Measurements from ENCODE around the gene EEF1AKMT2. TPM values are rescaled to one million over a fixed set of nuclear protein-coding genes. Genes with fewer than 3 reads are reported as not detected.
"Not testable (repeated sequence)": the region's sequence is repeated elsewhere in the genome, so short reads cannot be mapped to it uniquely, and the experiment has no call there.

Gene EEF1AKMT2
- total RNA-seq, 1 donor from 2014 or later = 19.1 TPM

GRCh38 chr10:124748166-124748565 is 43.5 kb downstream of the EEF1AKMT2 start:
- Mint-ChIP-seq H3K4me3 (ENCODE audit: unreplicated experiment) (no peak overlapping the region), H3K27me3 (ENCODE audit: low read depth, unreplicated experiment) (no peaks in the 10 kb centered on the region), H3K27ac (ENCODE audit: unreplicated experiment) (no peak overlapping the region), H3K4me1 (ENCODE audit: low read depth, unreplicated experiment) (peaks cover 10% of the 10 kb centered on the region), H3K9me3 (ENCODE audit: unreplicated experiment) (no peaks in the 10 kb centered on the region), H3K36me3 (ENCODE audit: low read depth, unreplicated experiment) (no peaks in the 10 kb centered on the region)
- Histone ChIP-seq H2AFZ (ENCODE audit: low read depth, low read length) (no peak overlapping the region), H3K36me3 (ENCODE audit: insufficient read depth, low read length) (no peaks in the 10 kb centered on the region), H3K4me2 (ENCODE audit: low read length) (no peak overlapping the region), H4K20me1 (ENCODE audit: insufficient read depth, low read length) (no peaks in the 10 kb centered on the region), H3K4me1 (ENCODE audit: insufficient read depth, low read length) (peaks cover 10% of the 10 kb centered on the region), H3K27ac (ENCODE audit: low read depth, low read length) (no peak overlapping the region), H3K4me3 (ENCODE audit: insufficient read depth, low read depth, low read length) (no peak overlapping the region), H3K9ac (ENCODE audit: low read length) (no peak overlapping the region), H3K79me2 (ENCODE audit: insufficient read depth, low read length) (no peaks in the 10 kb centered on the region), H3K9me3 (ENCODE audit: insufficient read depth, low read depth, low read length) (no peaks in the 10 kb centered on the region), H3K27me3 (ENCODE audit: insufficient read depth, low read length) (no peaks in the 10 kb centered on the region)
- no peak for DNase-seq (ENCODE audit: low read depth)
- TF ChIP-seq EZH2 (IDR thresholded peaks at IDR 0.05; ENCODE audit: insufficient read depth, low read length) (no peak), CTCF (IDR thresholded peaks at IDR 0.05; ENCODE audit: insufficient read depth, low read depth, low read length) (no peak)
- no peak for FAIRE-seq

GRCh38 chr10:124747745-124748144 is 43.9 kb downstream of the EEF1AKMT2 start:
- no peaks in the 10 kb centered on the region for H3K27me3 ChIP-seq (ENCODE audit: insufficient read depth, low read length)
- H3K36me3 Mint-ChIP-seq (ENCODE audit: low read depth, unreplicated experiment) = no peaks in the 10 kb centered on the region
- H3K27ac ChIP-seq (ENCODE audit: low read depth, low read length) = no peak overlapping the region
- no peaks in the 10 kb centered on the region for H3K9me3 ChIP-seq (ENCODE audit: insufficient read depth, low read depth, low read length)
- no peak for TF ChIP-seq EZH2 (IDR thresholded peaks at IDR 0.05; ENCODE audit: insufficient read depth, low read length)
- TF ChIP-seq CTCF (IDR thresholded peaks at IDR 0.05; ENCODE audit: insufficient read depth, low read depth, low read length) = no peak
- no peak for FAIRE-seq
- H3K36me3 ChIP-seq (ENCODE audit: insufficient read depth, low read length) = no peaks in the 10 kb centered on the region
- H3K4me2 ChIP-seq (ENCODE audit: low read length) = no peak overlapping the region
- H3K4me3 ChIP-seq (ENCODE audit: insufficient read depth, low read depth, low read length) = no peak overlapping the region
- H3K79me2 ChIP-seq (ENCODE audit: insufficient read depth, low read length) = peaks cover under 1% of the 10 kb centered on the region
- no peak overlapping the region for H3K4me3 Mint-ChIP-seq (ENCODE audit: unreplicated experiment)
- DNase-seq (ENCODE audit: low read depth) = no peak
- H3K27me3 Mint-ChIP-seq (ENCODE audit: low read depth, unreplicated experiment) = no peaks in the 10 kb centered on the region
- peaks cover 10% of the 10 kb centered on the region for H3K4me1 ChIP-seq (ENCODE audit: insufficient read depth, low read length)
- no peak overlapping the region for H3K27ac Mint-ChIP-seq (ENCODE audit: unreplicated experiment)
- H3K9ac ChIP-seq (ENCODE audit: low read length) = no peak overlapping the region
- H2AFZ ChIP-seq (ENCODE audit: low read depth, low read length) = no peak overlapping the region
- no peaks in the 10 kb centered on the region for H3K9me3 Mint-ChIP-seq (ENCODE audit: unreplicated experiment)
- H3K4me1 Mint-ChIP-seq (ENCODE audit: low read depth, unreplicated experiment) = peaks cover 10% of the 10 kb centered on the region
- H4K20me1 ChIP-seq (ENCODE audit: insufficient read depth, low read length) = no peaks in the 10 kb centered on the region

GRCh38 chr10:124746992-124747391 is 44.7 kb downstream of the EEF1AKMT2 start:
- Histone ChIP-seq H2AFZ (ENCODE audit: low read depth, low read length) (no peak overlapping the region), H3K27me3 (ENCODE audit: insufficient read depth, low read length) (no peaks in the 10 kb centered on the region), H3K27ac (ENCODE audit: low read depth, low read length) (no peak overlapping the region), H4K20me1 (ENCODE audit: insufficient read depth, low read length) (peaks cover 7% of the 10 kb centered on the region), H3K79me2 (ENCODE audit: insufficient read depth, low read length) (peaks cover 8% of the 10 kb centered on the region), H3K9me3 (ENCODE audit: insufficient read depth, low read depth, low read length) (no peaks in the 10 kb centered on the region), H3K4me1 (ENCODE audit: insufficient read depth, low read length) (peaks cover 16% of the 10 kb centered on the region), H3K4me3 (ENCODE audit: insufficient read depth, low read depth, low read length) (no peak overlapping the region), H3K9ac (ENCODE audit: low read length) (no peak overlapping the region), H3K4me2 (ENCODE audit: low read length) (no peak overlapping the region), H3K36me3 (ENCODE audit: insufficient read depth, low read length) (no peaks in the 10 kb centered on the region)
- Mint-ChIP-seq H3K4me1 (ENCODE audit: low read depth, unreplicated experiment) (peaks cover 11% of the 10 kb centered on the region), H3K27me3 (ENCODE audit: low read depth, unreplicated experiment) (no peaks in the 10 kb centered on the region), H3K4me3 (ENCODE audit: unreplicated experiment) (no peak overlapping the region), H3K36me3 (ENCODE audit: low read depth, unreplicated experiment) (no peaks in the 10 kb centered on the region), H3K27ac (ENCODE audit: unreplicated experiment) (no peak overlapping the region), H3K9me3 (ENCODE audit: unreplicated experiment) (no peaks in the 10 kb centered on the region)
- TF ChIP-seq CTCF (IDR thresholded peaks at IDR 0.05; ENCODE audit: insufficient read depth, low read depth, low read length) (no peak), EZH2 (IDR thresholded peaks at IDR 0.05; ENCODE audit: insufficient read depth, low read length) (no peak)
- DNase-seq (ENCODE audit: low read depth) (no peak), FAIRE-seq (no peak)

GRCh38 chr10:124746447-124746846 is 45.2 kb downstream of the EEF1AKMT2 start:
- H3K4me3 Mint-ChIP-seq (ENCODE audit: unreplicated experiment); H3K9me3 Mint-ChIP-seq (ENCODE audit: unreplicated experiment); H3K9me3 ChIP-seq (ENCODE audit: insufficient read depth, low read depth, low read length); DNase-seq (ENCODE audit: low read depth); H3K4me2 ChIP-seq (ENCODE audit: low read length); H3K27ac ChIP-seq (ENCODE audit: low read depth, low read length); FAIRE-seq; H3K27me3 ChIP-seq (ENCODE audit: insufficient read depth, low read length); H2AFZ ChIP-seq (ENCODE audit: low read depth, low read length); H3K27me3 Mint-ChIP-seq (ENCODE audit: low read depth, unreplicated experiment); H3K36me3 Mint-ChIP-seq (ENCODE audit: low read depth, unreplicated experiment); H3K36me3 ChIP-seq (ENCODE audit: insufficient read depth, low read length); H3K4me3 ChIP-seq (ENCODE audit: insufficient read depth, low read depth, low read length); H3K9ac ChIP-seq (ENCODE audit: low read length); H3K27ac Mint-ChIP-seq (ENCODE audit: unreplicated experiment): not testable (repeated sequence)
- peaks cover 11% of the 10 kb centered on the region for H3K79me2 ChIP-seq (ENCODE audit: insufficient read depth, low read length)
- H4K20me1 ChIP-seq (ENCODE audit: insufficient read depth, low read length) = peaks cover 12% of the 10 kb centered on the region
- peaks cover 11% of the 10 kb centered on the region for H3K4me1 Mint-ChIP-seq (ENCODE audit: low read depth, unreplicated experiment)
- peaks cover 17% of the 10 kb centered on the region for H3K4me1 ChIP-seq (ENCODE audit: insufficient read depth, low read length)
